Right atrium auricular region (tissue), 2 donors: ENCODE data around the gene PALLD. TPM values are rescaled to one million over a fixed set of nuclear protein-coding genes. Genes with fewer than 3 reads are reported as not detected.

Experiments
- DNase-seq: peaks from one replicate; pipeline ENCODE4 v3.0.0-alpha.2; 2019; ENCODE audit warnings: low spot score
- H3K27ac ChIP-seq, 2 donors: fragments of 200-600 bp; sonication (generic); 1 replicate in 1 of 2; 2 replicates in 1 of 2; pipeline ENCODE4 v1.5.1; 2016 to 2019
- H3K27me3 ChIP-seq, 2 donors: fragments of 200-600 bp; sonication (generic); one replicate each; pipeline versions ENCODE4 v1.5.1 to v1.6.0; 2017 to 2019
- H3K36me3 ChIP-seq: fragments of 200-600 bp; sonication (generic); one replicate; pipeline ENCODE4 v1.5.1; 2016
- H3K4me1 ChIP-seq, 2 donors: fragments of 200-600 bp; sonication (generic); one replicate each; pipeline versions ENCODE4 v1.5.1 to v1.6.0; 2017 to 2019
- H3K4me3 ChIP-seq, 2 donors: fragments of 200-600 bp; sonication (generic); 1 replicate in 1 of 2; 2 replicates in 1 of 2; pipeline ENCODE4 v1.5.1; 2017 to 2019; ENCODE audit warnings: mild to moderate bottlenecking in 1 of 2, moderate library complexity in 1 of 2
- H3K9me3 ChIP-seq, 2 donors: fragments of 200-600 bp; sonication (generic); one replicate each; pipeline ENCODE4 v1.5.1; 2019
- total RNA-seq, 2 donors: library from RNA; depleted of rRNA; stranded (reverse); fragments of >200 nt; gene quantifications; one replicate each; pipeline ENCODE4 v1.1.0, GENCODE V29; 2016
- TF ChIP-seq, protein P1 (sequence below), 2 donors: fragments of 200-600 bp; sonication (generic); IDR thresholded peaks; one replicate each; pipeline ENCODE4 v1.5.1; 2019; ENCODE audit warnings: antibody characterized with exemption in 2 of 2

Gene PALLD
- total RNA-seq, 2 donors from 2014 or later, result 764 to 782 TPM

- Histone ChIP-seq H3K36me3 (peaks cover 98% of the 10 kb centered on the region), H3K27me3 (no peaks in the 10 kb centered on the region), H3K4me1 (peaks cover 0 to 6% of the 10 kb centered on the region in 2 donors), H3K4me3 (no peak overlapping the region), H3K27ac (no peak overlapping the region), H3K9me3 (no peaks in the 10 kb centered on the region)
- TF ChIP-seq, protein P1, sequence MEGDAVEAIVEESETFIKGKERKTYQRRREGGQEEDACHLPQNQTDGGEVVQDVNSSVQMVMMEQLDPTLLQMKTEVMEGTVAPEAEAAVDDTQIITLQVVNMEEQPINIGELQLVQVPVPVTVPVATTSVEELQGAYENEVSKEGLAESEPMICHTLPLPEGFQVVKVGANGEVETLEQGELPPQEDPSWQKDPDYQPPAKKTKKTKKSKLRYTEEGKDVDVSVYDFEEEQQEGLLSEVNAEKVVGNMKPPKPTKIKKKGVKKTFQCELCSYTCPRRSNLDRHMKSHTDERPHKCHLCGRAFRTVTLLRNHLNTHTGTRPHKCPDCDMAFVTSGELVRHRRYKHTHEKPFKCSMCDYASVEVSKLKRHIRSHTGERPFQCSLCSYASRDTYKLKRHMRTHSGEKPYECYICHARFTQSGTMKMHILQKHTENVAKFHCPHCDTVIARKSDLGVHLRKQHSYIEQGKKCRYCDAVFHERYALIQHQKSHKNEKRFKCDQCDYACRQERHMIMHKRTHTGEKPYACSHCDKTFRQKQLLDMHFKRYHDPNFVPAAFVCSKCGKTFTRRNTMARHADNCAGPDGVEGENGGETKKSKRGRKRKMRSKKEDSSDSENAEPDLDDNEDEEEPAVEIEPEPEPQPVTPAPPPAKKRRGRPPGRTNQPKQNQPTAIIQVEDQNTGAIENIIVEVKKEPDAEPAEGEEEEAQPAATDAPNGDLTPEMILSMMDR (IDR thresholded peaks at IDR 0.05), result no peak
- DNase-seq, result no peak
Measured at GRCh38 chr4:168893205-168893604, 396.4 kb downstream of the PALLD start.

GRCh38 chr4:168893807-168894206 lies 397.0 kb downstream of the PALLD start:
- Histone ChIP-seq H3K4me3 (no peak overlapping the region), H3K4me1 (peaks cover 0 to 6% of the 10 kb centered on the region in 2 donors), H3K9me3 (no peaks in the 10 kb centered on the region), H3K36me3 (peaks cover 98% of the 10 kb centered on the region), H3K27me3 (no peaks in the 10 kb centered on the region), H3K27ac (no peak overlapping the region)
- TF ChIP-seq, protein P1 (IDR thresholded peaks at IDR 0.05), result no peak
- DNase-seq, result no peak

DNA sequence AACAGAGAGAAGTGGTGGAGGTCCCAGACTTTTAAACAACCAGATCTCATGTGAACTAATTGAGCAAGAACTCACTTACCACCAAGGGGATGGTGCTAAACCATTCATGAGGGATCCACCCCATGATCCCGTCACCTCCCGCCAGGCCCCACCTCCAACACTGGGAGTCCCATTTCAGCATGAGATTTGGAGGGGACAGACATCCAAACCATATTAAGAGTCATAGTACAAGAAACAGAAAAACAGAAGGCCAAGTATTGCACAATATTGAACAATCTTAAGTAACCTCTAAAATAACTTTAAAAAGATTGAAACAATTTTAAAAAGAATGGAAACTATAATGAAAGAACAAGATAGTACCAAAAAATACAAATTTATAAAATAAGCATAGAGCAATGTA lies 403.2 kb downstream of the PALLD start:
- Histone ChIP-seq H3K27me3 (no peaks in the 10 kb centered on the region), H3K27ac (no peak overlapping the region), H3K9me3 (no peaks in the 10 kb centered on the region), H3K4me3 (no peak overlapping the region), H3K4me1 (no peaks in the 10 kb centered on the region), H3K36me3 (peaks cover 97% of the 10 kb centered on the region)
- TF ChIP-seq, protein P1 (IDR thresholded peaks at IDR 0.05), result no peak
- DNase-seq, result peak; percentile 82

DNA sequence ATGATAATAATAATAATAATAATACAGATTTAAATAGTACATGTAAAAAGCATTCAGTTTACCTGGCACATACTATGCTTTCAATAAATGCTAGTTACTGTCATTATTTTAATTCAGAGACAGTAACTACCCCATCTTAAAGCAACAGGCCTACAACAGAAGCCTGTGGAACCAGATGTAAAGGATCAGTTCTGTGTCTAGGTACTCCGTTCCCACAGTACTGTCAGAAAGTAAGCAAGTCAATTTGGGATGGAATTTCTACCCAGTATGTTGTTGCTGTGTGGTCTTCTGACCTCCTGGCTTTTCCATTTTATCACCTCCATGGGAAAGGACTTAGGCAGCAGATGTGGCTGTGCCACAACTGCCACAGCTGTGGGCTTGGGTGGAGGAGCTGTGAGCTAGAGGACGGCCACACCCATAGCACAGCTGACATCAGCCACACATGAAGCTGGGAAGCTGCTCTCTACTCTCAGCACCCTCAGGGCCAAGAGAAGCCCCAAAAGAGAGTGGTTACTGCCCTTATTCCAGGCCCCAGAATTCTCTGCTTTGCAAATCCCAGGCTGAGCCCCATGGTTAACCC lies 410.4 kb downstream of the PALLD start:
- Histone ChIP-seq H3K9me3 (no peaks in the 10 kb centered on the region), H3K27ac (peak overlapping the region; percentile 36 to 42), H3K4me1 (peaks cover 0 to 49% of the 10 kb centered on the region in 2 donors), H3K4me3 (no peak overlapping the region), H3K27me3 (no peaks in the 10 kb centered on the region), H3K36me3 (peaks cover 81% of the 10 kb centered on the region)
- TF ChIP-seq, protein P1 (IDR thresholded peaks at IDR 0.05), result no peak
- no peak for DNase-seq

DNA sequence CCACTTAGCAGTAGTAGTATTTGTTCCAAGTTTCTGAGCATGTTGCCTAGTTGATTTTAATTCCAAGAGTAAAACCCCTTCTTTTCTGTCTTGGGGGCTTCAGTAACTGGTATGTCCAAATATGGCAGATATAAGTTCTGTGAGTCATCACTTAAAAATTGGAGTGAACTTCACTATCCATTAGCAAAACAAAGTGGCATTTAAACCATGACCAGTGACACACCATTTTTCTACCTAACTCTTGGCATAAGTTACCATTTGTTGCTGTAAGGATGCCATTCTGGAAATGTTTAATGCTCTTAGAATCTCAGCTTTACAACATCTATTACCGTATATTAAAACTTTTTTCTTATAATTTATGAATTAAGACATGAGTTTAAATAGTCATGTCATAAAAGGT lies 411.2 kb downstream of the PALLD start:
- peaks cover 0 to 49% of the 10 kb centered on the region in 2 donors for H3K4me1 ChIP-seq
- no peak for DNase-seq
- TF ChIP-seq, protein P1 (IDR thresholded peaks at IDR 0.05), result no peak
- no peaks in the 10 kb centered on the region for H3K27me3 ChIP-seq
- H3K27ac ChIP-seq, result peak overlapping the region; percentile 36 to 42
- no peak overlapping the region for H3K4me3 ChIP-seq
- no peaks in the 10 kb centered on the region for H3K9me3 ChIP-seq
- H3K36me3 ChIP-seq, result peaks cover 80% of the 10 kb centered on the region

- no peaks in the 10 kb centered on the region for H3K9me3 ChIP-seq
- no peak for DNase-seq
- H3K27me3 ChIP-seq, result no peaks in the 10 kb centered on the region
- H3K36me3 ChIP-seq, result peaks cover 80% of the 10 kb centered on the region
- H3K4me3 ChIP-seq, result no peak overlapping the region
- peak overlapping the region; percentile 36 to 42 for H3K27ac ChIP-seq
- TF ChIP-seq, protein P1 (IDR thresholded peaks at IDR 0.05), result no peak
- H3K4me1 ChIP-seq, result peaks cover 0 to 49% of the 10 kb centered on the region in 2 donors
Measured at GRCh38 chr4:168908851-168909273, 412.0 kb downstream of the PALLD start.
